ENCODE results near the gene DNASE1. TPM values are rescaled to one million over a fixed set of nuclear protein-coding genes. Genes with fewer than 3 reads are reported as not detected.

DNASE1 gene
- polyA plus RNA-seq, 1 experiment = 8.0 TPM

- Histone ChIP-seq H3K9me3 (ENCODE audit: control insufficient read depth, insufficient read depth, low read length) (no peaks in the 10 kb centered on the region), H3K4me3 (ENCODE audit: low read depth, low read length) (no peak overlapping the region), H3K27ac (ENCODE audit: low read depth, low read length) (no peak overlapping the region), H3K27me3 (ENCODE audit: control insufficient read depth, insufficient read depth, low read length) (no peaks in the 10 kb centered on the region)
- CTCF ChIA-PET = no interaction called here
- no peak for DNase-seq (ENCODE audit: low read depth, low spot score)
- no peak for TF ChIP-seq CTCF (IDR thresholded peaks at IDR 0.05; ENCODE audit: low read depth, low read length)
- POLR2A ChIA-PET = interaction anchor here (0.6 kb wide), 1 partner anchor 34 kb away, joined by 3 read pairs; no protein-coding TSS in a partner anchor
Observed at GRCh38 chr16:3706253-3707012, 51.9 kb downstream of the DNASE1 start.

Other genes with a start within 250 kb of the DNASE1 start
- 1.6 and 1.8 TPM in 2 replicates for gene ZNF597, start 211.2 kb upstream of the DNASE1 start, polyA plus RNA-seq (2011; rRNA removed)
- gene NAA60, start 211.0 kb upstream of the DNASE1 start, polyA plus RNA-seq (2011; rRNA removed) = 23.1 and 28.8 TPM in 2 replicates
- not detected in 2 replicates for gene C16orf90, start 159.2 kb upstream of the DNASE1 start, polyA plus RNA-seq (2011; rRNA removed)
- gene CLUAP1, start 153.7 kb upstream of the DNASE1 start, polyA plus RNA-seq (2011; rRNA removed) = 28.9 and 38.6 TPM in 2 replicates
- gene NLRC3, start 77.3 kb upstream of the DNASE1 start, polyA plus RNA-seq (2011; rRNA removed) = not detected in 2 replicates
- gene SLX4, start 43.1 kb upstream of the DNASE1 start, polyA plus RNA-seq (2011; rRNA removed) = 1.6 and 2.3 TPM in 2 replicates
- gene TRAP1, start 62.8 kb downstream of the DNASE1 start, polyA plus RNA-seq (2011; rRNA removed) = 83.9 and 119 TPM in 2 replicates
- 9.8 and 14.3 TPM in 2 replicates for gene CREBBP, start 226.0 kb downstream of the DNASE1 start, polyA plus RNA-seq (2011; rRNA removed)

All from AG04450 (cell line).